Uterus (tissue), 4 donors: ENCODE data around the gene KLHL18. TPM values are rescaled to one million over a fixed set of nuclear protein-coding genes. Genes with fewer than 3 reads are reported as not detected.

Experiments
- DNase-seq, 2 donors: peaks; one replicate each; pipeline ENCODE4 v3.0.0-alpha.2; 2019 to 2020
- H3K27ac ChIP-seq, 2 donors: fragments of 200-600 bp; sonication (generic); 1 replicate in 1 of 2; 2 replicates in 1 of 2; pipeline ENCODE4 v1.5.1; 2016 to 2018
- H3K27me3 ChIP-seq, 2 donors: fragments of 200-600 bp; sonication (generic); one replicate each; pipeline ENCODE4 v1.5.1; 2018 to 2019; ENCODE audit warnings: control low read depth in 1 of 2
- H3K36me3 ChIP-seq, 2 donors: fragments of 200-600 bp; sonication (generic); one replicate each; pipeline ENCODE4 v1.5.1; 2019; ENCODE audit warnings: control low read depth in 1 of 2
- H3K4me1 ChIP-seq, 2 donors: fragments of 200-600 bp; sonication (generic); one replicate each; pipeline ENCODE4 v1.5.1; 2018 to 2019; ENCODE audit warnings: control low read depth in 1 of 2
- H3K4me3 ChIP-seq, 2 donors: fragments of 200-600 bp; sonication (generic); 1 replicate in 1 of 2; 2 replicates in 1 of 2; pipeline ENCODE4 v1.5.1; 2018 to 2019; ENCODE audit warnings: mild to moderate bottlenecking in 1 of 2
- H3K9me3 ChIP-seq, 2 donors: fragments of 200-600 bp; sonication (generic); one replicate each; pipeline ENCODE4 v1.5.1; 2019; ENCODE audit warnings: control low read depth in 1 of 2
- POLR2A ChIP-seq, 2 donors: fragments of 450-650 bp; IDR thresholded peaks; one replicate each; pipeline ENCODE4 v1.6.1; 2016; ENCODE audit warnings: antibody characterized with exemption in 2 of 2, mild to moderate bottlenecking in 1 of 2, moderate library complexity in 1 of 2
- intact Hi-C: fragments of 100-400 bp; cut with DNase I; formaldehyde crosslinking; loops from one replicate; pipeline ENCODE4 v1.15.1; 2023; ENCODE audit warnings: low total_unique reads
- total RNA-seq, 4 donors: library from RNA; depleted of rRNA in 3 of 4; stranded (reverse); fragments of >200 nt in 3 of 4; gene quantifications; one replicate each; pipeline versions ENCODE4 v1.1.0 to v1.2.4, GENCODE V29; 2014 to 2023
- TF ChIP-seq, protein P1 (sequence below), 4 experiments: fragments of 200-600 bp in 2 of 4; fragments of 450-650 bp in 2 of 4; sonication (generic) in 2 of 4; IDR thresholded peaks; one replicate each; pipeline ENCODE4 v1.5.1; 2016 to 2019; ENCODE audit warnings: antibody characterized with exemption in 4 of 4, mild to moderate bottlenecking in 2 of 4, moderate library complexity in 1 of 4
- donor health status: DM: yes; HTN: yes; CAD: no.

KLHL18 gene
- total RNA-seq, 4 donors from 2014 or later, result 1.3 to 32.9 (median 15.0) TPM

DNA sequence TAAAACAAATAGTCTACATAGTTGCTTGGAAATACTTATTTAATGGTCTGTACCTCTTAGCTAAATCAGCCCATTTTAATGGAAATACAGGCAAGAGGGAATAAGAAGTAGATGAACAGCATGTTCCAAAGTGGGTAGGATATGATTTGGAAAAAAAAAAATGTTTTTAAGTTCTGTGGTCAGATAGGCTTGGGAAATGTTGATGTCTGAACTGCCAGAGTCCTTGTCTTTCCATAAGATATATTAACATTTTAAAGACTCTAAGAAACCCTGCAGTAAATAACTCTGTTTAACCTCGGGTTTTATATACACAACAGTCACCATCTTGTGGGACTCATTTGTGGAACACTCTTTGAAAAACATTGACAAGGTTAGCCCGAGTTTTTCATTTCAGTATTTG, 58.1 kb downstream of the KLHL18 start:
- H3K36me3 ChIP-seq, result no peaks in the 10 kb centered on the region
- intact Hi-C loops, result no loop called here
- H3K27me3 ChIP-seq, result no peaks in the 10 kb centered on the region
- no peak for DNase-seq
- no peaks in the 10 kb centered on the region for H3K9me3 ChIP-seq
- H3K27ac ChIP-seq, result no peak overlapping the region
- H3K4me3 ChIP-seq, result no peak overlapping the region
- H3K4me1 ChIP-seq, result no peaks in the 10 kb centered on the region
- TF ChIP-seq POLR2A (IDR thresholded peaks at IDR 0.05), result no peak
- TF ChIP-seq, protein P1, sequence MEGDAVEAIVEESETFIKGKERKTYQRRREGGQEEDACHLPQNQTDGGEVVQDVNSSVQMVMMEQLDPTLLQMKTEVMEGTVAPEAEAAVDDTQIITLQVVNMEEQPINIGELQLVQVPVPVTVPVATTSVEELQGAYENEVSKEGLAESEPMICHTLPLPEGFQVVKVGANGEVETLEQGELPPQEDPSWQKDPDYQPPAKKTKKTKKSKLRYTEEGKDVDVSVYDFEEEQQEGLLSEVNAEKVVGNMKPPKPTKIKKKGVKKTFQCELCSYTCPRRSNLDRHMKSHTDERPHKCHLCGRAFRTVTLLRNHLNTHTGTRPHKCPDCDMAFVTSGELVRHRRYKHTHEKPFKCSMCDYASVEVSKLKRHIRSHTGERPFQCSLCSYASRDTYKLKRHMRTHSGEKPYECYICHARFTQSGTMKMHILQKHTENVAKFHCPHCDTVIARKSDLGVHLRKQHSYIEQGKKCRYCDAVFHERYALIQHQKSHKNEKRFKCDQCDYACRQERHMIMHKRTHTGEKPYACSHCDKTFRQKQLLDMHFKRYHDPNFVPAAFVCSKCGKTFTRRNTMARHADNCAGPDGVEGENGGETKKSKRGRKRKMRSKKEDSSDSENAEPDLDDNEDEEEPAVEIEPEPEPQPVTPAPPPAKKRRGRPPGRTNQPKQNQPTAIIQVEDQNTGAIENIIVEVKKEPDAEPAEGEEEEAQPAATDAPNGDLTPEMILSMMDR (IDR thresholded peaks at IDR 0.05), result no peak

DNA sequence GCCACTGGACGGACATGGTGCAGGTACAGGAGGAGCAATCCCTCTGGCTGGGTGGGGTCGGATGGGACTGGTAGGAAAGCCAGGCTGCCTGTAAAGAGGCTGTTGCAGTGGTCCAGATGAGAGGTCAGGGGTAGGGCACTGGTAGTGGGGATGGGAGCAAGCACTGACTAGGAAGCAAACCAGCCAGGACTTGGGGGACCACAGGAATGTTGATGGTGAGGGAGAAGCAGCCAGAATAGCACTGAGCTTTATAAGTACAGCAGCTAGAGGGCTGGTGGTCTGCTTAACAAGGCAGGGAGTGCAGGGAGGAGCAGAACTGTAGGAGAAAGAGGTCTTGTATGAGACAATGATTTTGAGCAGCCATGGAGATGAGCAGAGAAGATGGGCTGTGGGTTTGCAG, 59.4 kb downstream of the KLHL18 start:
- Histone ChIP-seq H3K4me1 (no peaks in the 10 kb centered on the region), H3K27me3 (no peaks in the 10 kb centered on the region), H3K27ac (no peak overlapping the region), H3K9me3 (no peaks in the 10 kb centered on the region), H3K36me3 (no peaks in the 10 kb centered on the region), H3K4me3 (no peak overlapping the region)
- intact Hi-C loops, result no loop called here
- TF ChIP-seq POLR2A (IDR thresholded peaks at IDR 0.05), result no peak
- TF ChIP-seq, protein P1 (IDR thresholded peaks at IDR 0.05), result no peak
- no peak for DNase-seq

DNA sequence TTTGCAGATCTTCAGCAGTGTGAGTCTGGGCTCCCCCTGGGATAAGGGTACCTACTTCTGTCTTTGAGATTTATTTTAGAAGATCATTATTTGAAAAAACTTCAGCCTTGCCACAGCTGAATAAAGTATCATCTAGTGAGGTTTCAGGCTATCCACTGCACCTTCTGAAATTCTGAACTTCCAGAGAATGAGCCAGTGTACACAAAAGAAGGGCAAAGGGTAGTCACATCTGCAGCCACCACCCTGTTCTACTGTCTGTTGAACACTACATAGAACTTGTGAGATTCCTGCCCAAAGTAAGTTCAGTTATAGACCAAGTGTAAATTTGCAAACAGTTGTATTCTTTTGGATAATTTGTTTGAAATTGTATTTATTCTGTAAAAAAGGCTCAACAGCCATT, 60.1 kb downstream of the KLHL18 start:
- H3K27ac ChIP-seq, result no peak overlapping the region
- H3K4me3 ChIP-seq, result no peak overlapping the region
- H3K36me3 ChIP-seq, result no peaks in the 10 kb centered on the region
- H3K9me3 ChIP-seq, result no peaks in the 10 kb centered on the region
- no peaks in the 10 kb centered on the region for H3K27me3 ChIP-seq
- DNase-seq, result no peak
- H3K4me1 ChIP-seq, result no peaks in the 10 kb centered on the region
- intact Hi-C loops, result no loop called here
- TF ChIP-seq, protein P1 (IDR thresholded peaks at IDR 0.05), result no peak
- TF ChIP-seq POLR2A (IDR thresholded peaks at IDR 0.05), result no peak

DNA sequence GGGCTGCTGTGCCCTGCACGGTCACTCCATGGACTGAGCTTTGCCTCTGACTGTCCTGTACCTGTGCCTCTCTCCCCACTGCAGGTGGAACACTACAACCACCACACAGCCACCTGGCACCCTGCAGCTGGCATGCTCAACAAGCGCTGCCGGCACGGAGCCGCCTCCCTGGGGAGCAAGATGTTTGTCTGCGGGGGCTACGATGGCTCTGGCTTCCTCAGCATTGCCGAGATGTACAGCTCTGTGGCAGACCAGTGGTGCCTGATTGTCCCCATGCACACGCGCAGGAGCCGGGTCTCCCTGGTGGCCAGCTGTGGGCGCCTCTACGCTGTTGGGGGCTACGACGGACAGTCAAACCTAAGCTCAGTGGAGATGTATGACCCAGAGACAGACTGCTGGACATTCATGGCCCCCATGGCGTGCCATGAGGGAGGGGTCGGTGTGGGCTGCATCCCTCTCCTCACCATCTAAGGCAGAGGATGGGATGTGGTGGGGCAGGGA, 60.8 kb downstream of the KLHL18 start:
- intact Hi-C loops, result no loop called here
- no peaks in the 10 kb centered on the region for H3K4me1 ChIP-seq
- no peak overlapping the region for H3K4me3 ChIP-seq
- H3K9me3 ChIP-seq, result no peaks in the 10 kb centered on the region
- TF ChIP-seq POLR2A (IDR thresholded peaks at IDR 0.05), result no peak
- TF ChIP-seq, protein P1 (IDR thresholded peaks at IDR 0.05), result no peak
- no peaks in the 10 kb centered on the region for H3K27me3 ChIP-seq
- DNase-seq, result no peak
- no peak overlapping the region for H3K27ac ChIP-seq
- no peaks in the 10 kb centered on the region for H3K36me3 ChIP-seq

DNA sequence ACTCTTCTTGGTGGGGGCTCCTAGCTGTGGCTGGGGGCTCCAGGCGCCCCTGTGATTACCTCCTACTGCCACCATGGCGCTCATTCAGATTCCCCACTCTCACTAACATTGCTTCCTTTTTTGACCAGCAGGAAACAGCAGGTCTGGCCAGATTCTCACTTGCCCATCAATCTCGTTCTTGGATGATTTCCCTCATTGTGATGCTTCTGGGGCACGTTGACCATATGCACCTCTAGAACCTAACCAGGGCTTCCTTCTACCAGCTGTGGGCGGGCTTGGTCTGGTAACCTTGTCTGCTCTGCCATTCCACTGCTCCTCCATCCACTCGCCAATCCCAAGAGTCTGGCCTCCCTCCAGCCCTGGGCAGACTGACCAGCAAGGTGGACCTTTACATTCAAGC, 62.2 kb downstream of the KLHL18 start:
- no peaks in the 10 kb centered on the region for H3K27me3 ChIP-seq
- intact Hi-C loops, result no loop called here

More for the DNA sequence above, 62.2 kb downstream of the KLHL18 start:
- no peak overlapping the region for H3K4me3 ChIP-seq
- no peak for TF ChIP-seq POLR2A (IDR thresholded peaks at IDR 0.05)
- TF ChIP-seq, protein P1 (IDR thresholded peaks at IDR 0.05), result no peak
- no peaks in the 10 kb centered on the region for H3K36me3 ChIP-seq
- H3K9me3 ChIP-seq, result no peaks in the 10 kb centered on the region
- H3K4me1 ChIP-seq, result no peaks in the 10 kb centered on the region
- peak in 1 of 2 donors; percentile 26 for DNase-seq
- H3K27ac ChIP-seq, result no peak overlapping the region
